Measurements from ENCODE around the gene ANKRD40.

The ANKRD40 gene

DNA sequence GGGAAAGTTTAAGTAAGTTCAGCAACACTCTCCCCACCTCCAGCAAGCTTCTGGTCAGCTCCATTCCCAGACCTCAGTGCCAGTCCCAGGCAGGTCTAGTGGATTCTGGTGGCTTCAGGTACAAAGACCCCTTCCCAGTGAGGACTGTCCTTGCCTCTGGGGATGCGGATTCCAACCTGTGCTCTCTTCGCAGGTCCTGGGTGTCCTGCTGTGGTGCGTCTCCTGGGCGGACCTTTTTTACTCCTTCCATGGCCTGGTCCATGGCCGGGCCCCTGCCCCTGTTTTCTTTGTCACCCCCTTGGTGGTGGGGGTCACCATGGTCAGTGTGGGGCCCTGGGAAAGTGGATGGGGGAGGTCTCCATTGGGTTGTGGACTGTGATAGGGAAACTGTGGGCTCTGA lies 51.2 kb downstream of the ANKRD40 start:
- DNase-seq (ENCODE audit: extremely low read depth in 1 of 2, low read depth in 1 of 2) = no peak

DNA sequence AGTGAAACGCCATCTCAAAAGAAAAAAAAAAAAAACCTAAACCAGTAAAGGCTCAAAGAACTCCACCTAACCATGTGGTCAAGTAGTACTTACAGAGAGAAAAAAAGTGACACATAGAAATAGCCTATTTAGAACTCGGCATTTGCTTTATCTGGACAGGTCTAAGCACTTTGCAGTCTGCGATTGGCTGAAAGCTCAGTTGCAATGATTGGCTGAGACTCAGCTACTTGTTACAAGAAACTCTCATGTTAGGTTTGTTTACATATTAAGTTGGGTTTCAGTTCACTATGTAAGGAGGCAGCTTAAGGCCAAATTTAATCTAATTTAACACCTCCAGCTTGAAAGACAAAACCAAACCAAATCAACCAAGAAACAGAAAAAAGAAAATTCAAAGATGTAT lies 54.0 kb downstream of the ANKRD40 start:
- no peak for DNase-seq (ENCODE audit: extremely low read depth in 1 of 2, low read depth in 1 of 2)

DNA sequence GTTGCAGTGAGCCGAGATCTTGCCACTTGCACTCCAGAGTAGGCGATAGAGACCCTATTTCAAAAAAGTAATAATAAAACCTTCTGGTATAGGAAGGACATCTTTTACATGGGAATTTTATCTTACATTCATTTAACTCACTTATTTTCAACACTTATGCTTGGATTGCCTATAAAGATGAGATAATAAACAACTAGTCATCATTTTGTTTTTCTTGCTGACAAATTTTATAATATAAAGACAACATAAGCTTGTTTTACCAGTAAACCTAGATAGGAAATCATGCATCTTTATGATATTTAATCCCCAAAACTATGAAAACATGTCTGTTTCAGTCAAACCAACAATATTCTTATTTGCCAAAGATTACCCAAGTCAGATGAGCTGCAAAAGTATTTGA lies 56.1 kb downstream of the ANKRD40 start:
- DNase-seq (ENCODE audit: extremely low read depth in 1 of 2, low read depth in 1 of 2) = no peak

GRCh38 chr17:50649042-50649908 lies 58.4 kb downstream of the ANKRD40 start:
- DNase-seq (ENCODE audit: extremely low read depth in 1 of 2, low read depth in 1 of 2) = no peak

GRCh38 chr17:50647187-50647586 lies 60.5 kb downstream of the ANKRD40 start:
- no peak for DNase-seq (ENCODE audit: extremely low read depth in 1 of 2, low read depth in 1 of 2)

- DNase-seq (ENCODE audit: extremely low read depth in 1 of 2, low read depth in 1 of 2) = no peak
Measured at GRCh38 chr17:50645748-50646682, 61.7 kb downstream of the ANKRD40 start.
